ENCODE results near the gene RARRES2.
"Not testable (repeated sequence)": the region's sequence is repeated elsewhere in the genome, so short reads cannot be mapped to it uniquely, and the experiment has no call there.

The RARRES2 gene

GRCh38 chr7:150317748-150318444 is 23.5 kb downstream of the RARRES2 start:
- no peak for DNase-seq (ENCODE audit: low read depth)

- not testable (repeated sequence) for DNase-seq (ENCODE audit: low read depth)
Measured at GRCh38 chr7:150316987-150317386, 24.4 kb downstream of the RARRES2 start.

- no peak for DNase-seq (ENCODE audit: low read depth)
Measured at GRCh38 chr7:150314639-150315239, 26.7 kb downstream of the RARRES2 start.

GRCh38 chr7:150313870-150314269 is 27.6 kb downstream of the RARRES2 start:
- DNase-seq (ENCODE audit: low read depth) = no peak

GRCh38 chr7:150313367-150313809 is 28.0 kb downstream of the RARRES2 start:
- no peak for DNase-seq (ENCODE audit: low read depth)

GRCh38 chr7:150312649-150313366 is 28.6 kb downstream of the RARRES2 start:
- DNase-seq (ENCODE audit: low read depth) = not testable (repeated sequence)

- no peak for DNase-seq (ENCODE audit: low read depth)
Measured at GRCh38 chr7:150311711-150312110, 29.7 kb downstream of the RARRES2 start.

GRCh38 chr7:150311146-150311545 is 30.3 kb downstream of the RARRES2 start:
- DNase-seq (ENCODE audit: low read depth) = no peak

- no peak for DNase-seq (ENCODE audit: low read depth)
Measured at GRCh38 chr7:150308575-150308974, 32.9 kb downstream of the RARRES2 start.

GRCh38 chr7:150307904-150308303 is 33.5 kb downstream of the RARRES2 start:
- no peak for DNase-seq (ENCODE audit: low read depth)

GRCh38 chr7:150307129-150307528 is 34.3 kb downstream of the RARRES2 start:
- DNase-seq (ENCODE audit: low read depth) = no peak

- not testable (repeated sequence) for DNase-seq (ENCODE audit: low read depth)
Measured at GRCh38 chr7:150306377-150306776, 35.1 kb downstream of the RARRES2 start.

GRCh38 chr7:150305903-150306284 is 35.5 kb downstream of the RARRES2 start:
- not testable (repeated sequence) for DNase-seq (ENCODE audit: low read depth)

- not testable (repeated sequence) for DNase-seq (ENCODE audit: low read depth)
Measured at GRCh38 chr7:150305259-150305902, 36.0 kb downstream of the RARRES2 start.

- DNase-seq (ENCODE audit: low read depth) = not testable (repeated sequence)
Measured at GRCh38 chr7:150304499-150305258, 36.8 kb downstream of the RARRES2 start.

- DNase-seq (ENCODE audit: low read depth) = not testable (repeated sequence)
Measured at GRCh38 chr7:150302908-150303310, 38.5 kb downstream of the RARRES2 start.

GRCh38 chr7:150297978-150298377 is 43.5 kb downstream of the RARRES2 start:
- DNase-seq (ENCODE audit: low read depth) = not testable (repeated sequence)

- not testable (repeated sequence) for DNase-seq (ENCODE audit: low read depth)
Measured at GRCh38 chr7:150296802-150297201, 44.6 kb downstream of the RARRES2 start.

- DNase-seq (ENCODE audit: low read depth) = not testable (repeated sequence)
Measured at GRCh38 chr7:150295614-150296013, 45.8 kb downstream of the RARRES2 start.

GRCh38 chr7:150295027-150295426 is 46.4 kb downstream of the RARRES2 start:
- DNase-seq (ENCODE audit: low read depth) = not testable (repeated sequence)

- not testable (repeated sequence) for DNase-seq (ENCODE audit: low read depth)
Measured at GRCh38 chr7:150290317-150290716, 51.1 kb downstream of the RARRES2 start.

- not testable (repeated sequence) for DNase-seq (ENCODE audit: low read depth)
Measured at GRCh38 chr7:150288816-150289215, 52.6 kb downstream of the RARRES2 start.
